NK-92 (cell line): ENCODE results near the gene FLYWCH2.
A peak's percentile ranks its signal among the peaks of the same experiment; 100 is the strongest.

Experiments
- DNase-seq: peaks from one replicate; lab custom pipeline; 2025; ENCODE audit not compliant: unreplicated experiment; lab: John Stamatoyannopoulos, UW

The FLYWCH2 gene

GRCh38 chr16:2853531-2854073, 29.4 kb upstream of the FLYWCH2 start:
- no peak for DNase-seq

GRCh38 chr16:2854700-2855309, 28.2 kb upstream of the FLYWCH2 start:
- no peak for DNase-seq

GRCh38 chr16:2855536-2855935, 27.5 kb upstream of the FLYWCH2 start:
- no peak for DNase-seq

GRCh38 chr16:2856061-2856670, 26.8 kb upstream of the FLYWCH2 start:
- DNase-seq, result no peak

GRCh38 chr16:2856686-2857450, 26.1 kb upstream of the FLYWCH2 start:
- DNase-seq, result no peak

GRCh38 chr16:2857451-2858244, 25.4 kb upstream of the FLYWCH2 start, which contains the start of gene PRSS22:
Gene PRSS22 (minus strand): TSS chr16:2858170. CDS start chr16:2858104, 66 bp downstream.
- no peak for DNase-seq

- DNase-seq, result no peak
Observed at GRCh38 chr16:2858245-2859025, 24.6 kb upstream of the FLYWCH2 start.

GRCh38 chr16:2859686-2860265, 23.2 kb upstream of the FLYWCH2 start:
- DNase-seq, result no peak

- DNase-seq, result no peak
Observed at GRCh38 chr16:2860826-2861567, 22.0 kb upstream of the FLYWCH2 start.

GRCh38 chr16:2865651-2866050, 17.4 kb upstream of the FLYWCH2 start:
- no peak for DNase-seq

- no peak for DNase-seq
Observed at GRCh38 chr16:2866431-2866830, 16.6 kb upstream of the FLYWCH2 start.

- no peak for DNase-seq
Observed at GRCh38 chr16:2867661-2867986, 15.4 kb upstream of the FLYWCH2 start.

- DNase-seq, result peak; percentile 78
Observed at GRCh38 chr16:2867987-2868789, 14.8 kb upstream of the FLYWCH2 start.

- no peak for DNase-seq
Observed at GRCh38 chr16:2871926-2872325, 11.1 kb upstream of the FLYWCH2 start.

GRCh38 chr16:2874032-2874911, 8.7 kb upstream of the FLYWCH2 start:
- no peak for DNase-seq

- DNase-seq, result no peak
Observed at GRCh38 chr16:2874912-2875362, 8.1 kb upstream of the FLYWCH2 start.

GRCh38 chr16:2879854-2880508, 3.0 kb upstream of the FLYWCH2 start:
- no peak for DNase-seq
